ENCODE results near the gene FH.

DNA sequence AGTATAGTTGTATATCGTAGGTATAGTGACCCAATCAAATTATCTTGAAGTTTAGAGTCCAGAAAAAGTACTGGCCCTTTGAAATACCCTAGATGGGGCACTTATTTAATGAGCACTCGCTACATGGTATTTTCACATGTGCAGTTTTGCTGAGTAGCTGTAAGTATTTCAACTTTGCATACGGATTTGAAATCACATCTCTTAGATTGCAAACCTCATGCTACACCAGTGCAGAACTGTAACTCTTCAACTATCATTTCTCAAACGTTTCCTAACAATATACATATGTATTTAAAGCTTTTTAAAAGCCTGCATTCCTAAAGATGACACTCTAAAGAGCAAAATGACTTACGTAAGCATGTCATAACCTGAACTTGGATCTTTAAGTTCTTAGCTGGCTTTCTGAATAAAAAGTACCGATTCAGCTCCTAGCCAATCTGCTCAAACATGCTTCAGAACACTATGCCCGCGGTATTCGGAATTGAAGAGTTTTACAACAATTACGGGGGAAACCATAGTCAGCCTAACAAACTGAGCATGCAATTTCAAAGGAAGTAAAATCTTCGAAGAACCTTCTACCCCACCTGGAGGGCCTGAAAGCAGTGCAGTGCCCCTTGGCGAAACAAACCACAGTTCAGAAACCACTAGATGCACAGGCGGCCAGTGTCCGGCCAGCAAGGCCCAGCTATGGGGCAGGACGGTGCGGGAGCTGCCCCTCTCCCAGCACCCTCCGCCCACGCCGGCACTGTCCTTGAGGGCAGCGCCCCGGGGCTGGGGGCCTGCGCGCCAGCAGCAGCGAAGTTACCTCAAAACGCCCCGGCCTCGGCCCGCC, 863 bp downstream of the FH start:
- TF ChIP-seq, protein P1, sequence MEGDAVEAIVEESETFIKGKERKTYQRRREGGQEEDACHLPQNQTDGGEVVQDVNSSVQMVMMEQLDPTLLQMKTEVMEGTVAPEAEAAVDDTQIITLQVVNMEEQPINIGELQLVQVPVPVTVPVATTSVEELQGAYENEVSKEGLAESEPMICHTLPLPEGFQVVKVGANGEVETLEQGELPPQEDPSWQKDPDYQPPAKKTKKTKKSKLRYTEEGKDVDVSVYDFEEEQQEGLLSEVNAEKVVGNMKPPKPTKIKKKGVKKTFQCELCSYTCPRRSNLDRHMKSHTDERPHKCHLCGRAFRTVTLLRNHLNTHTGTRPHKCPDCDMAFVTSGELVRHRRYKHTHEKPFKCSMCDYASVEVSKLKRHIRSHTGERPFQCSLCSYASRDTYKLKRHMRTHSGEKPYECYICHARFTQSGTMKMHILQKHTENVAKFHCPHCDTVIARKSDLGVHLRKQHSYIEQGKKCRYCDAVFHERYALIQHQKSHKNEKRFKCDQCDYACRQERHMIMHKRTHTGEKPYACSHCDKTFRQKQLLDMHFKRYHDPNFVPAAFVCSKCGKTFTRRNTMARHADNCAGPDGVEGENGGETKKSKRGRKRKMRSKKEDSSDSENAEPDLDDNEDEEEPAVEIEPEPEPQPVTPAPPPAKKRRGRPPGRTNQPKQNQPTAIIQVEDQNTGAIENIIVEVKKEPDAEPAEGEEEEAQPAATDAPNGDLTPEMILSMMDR (conservative IDR thresholded peaks at IDR 0.05; ENCODE audit: low read length): no peak
- TF ChIP-seq EZH2phosphoT487 (IDR thresholded peaks at IDR 0.05; ENCODE audit: borderline replicate concordance, low read depth, low read length): no peak

Data from OCI-LY7 (cell line).